LNCAP (cell line): ENCODE data around the gene CTNNAL1.

Source experiments
- CTCF ChIP-seq: fragments of 450-650 bp; IDR thresholded peaks from 2 replicates; pipeline ENCODE4 v1.5.1; 2017; ENCODE audit warnings: mild to moderate bottlenecking

CTNNAL1 gene

GRCh38 chr9:109012876-109013678, at the start of gene CTNNAL1:
Gene CTNNAL1, minus strand, starts transcription at chr9:109013499. Its CDS starts 57 bp downstream, at chr9:109013442.
- TF ChIP-seq CTCF = 0 out of 2 replicates have a peak, but pooled peaks have one; percentile 2

DNA sequence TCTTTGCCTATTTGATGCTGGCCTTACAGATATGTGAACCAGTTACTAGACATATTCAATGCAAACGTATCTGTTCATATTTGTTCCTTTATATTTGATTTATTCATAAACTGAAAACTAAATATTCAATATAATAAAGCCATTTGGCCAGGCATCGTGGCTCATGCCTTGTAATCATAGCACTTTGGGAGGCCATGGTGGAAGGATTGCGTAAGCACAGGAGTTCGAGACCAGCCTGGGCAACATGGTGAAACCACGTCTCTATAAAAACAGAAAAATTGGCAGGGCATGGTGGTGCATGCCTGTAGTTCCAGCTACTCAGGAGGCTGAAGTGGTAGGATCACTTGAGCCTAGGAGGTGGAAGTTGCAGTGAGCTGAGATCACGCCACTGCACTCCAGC, 49.2 kb upstream of the CTNNAL1 start:
- no peak for TF ChIP-seq CTCF

- TF ChIP-seq CTCF = no peak
These were observed 46.9 kb upstream of the CTNNAL1 start for GRCh38 chr9:109060191-109060590.

DNA sequence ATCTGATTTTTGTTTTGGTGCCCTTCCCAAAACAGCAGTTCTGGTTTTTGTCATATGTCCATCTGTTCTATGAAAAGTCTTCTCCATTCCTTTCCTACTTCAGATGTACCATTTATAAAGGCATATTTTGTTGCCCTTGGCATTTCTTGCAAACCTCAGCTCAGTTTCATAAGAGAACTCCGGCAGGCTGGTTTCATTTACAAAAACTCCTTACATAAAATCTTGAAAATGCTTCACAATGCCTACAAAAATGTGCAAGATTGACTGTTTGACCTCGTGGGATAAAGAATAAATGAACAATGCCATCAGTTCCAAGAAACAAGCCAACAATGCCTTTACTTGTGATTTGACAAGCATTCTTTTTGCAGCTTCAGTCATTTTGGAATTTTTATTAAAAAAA, 39.1 kb upstream of the CTNNAL1 start:
- no peak for TF ChIP-seq CTCF

DNA sequence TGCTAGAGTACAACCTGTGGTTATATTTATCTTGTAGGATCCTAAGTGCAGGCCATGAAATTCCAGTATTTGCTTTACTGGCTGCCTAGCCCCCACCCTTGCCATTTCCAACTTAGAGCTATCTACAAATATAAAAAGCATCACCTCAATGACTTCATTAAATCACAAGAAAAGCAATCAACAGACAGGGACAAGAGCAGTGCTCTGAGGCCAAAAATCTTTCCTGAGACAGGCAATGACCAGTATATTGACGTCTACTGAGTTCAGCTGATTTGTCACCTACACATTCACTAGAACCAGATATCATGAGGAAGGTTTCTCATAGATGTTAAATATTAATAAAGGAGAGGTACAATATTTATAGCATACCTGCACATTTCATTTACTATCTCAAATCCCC, 38.4 kb upstream of the CTNNAL1 start:
- no peak for TF ChIP-seq CTCF

GRCh38 chr9:109050444-109050843, 37.1 kb upstream of the CTNNAL1 start:
- TF ChIP-seq CTCF = no peak

GRCh38 chr9:109048822-109049221, 35.5 kb upstream of the CTNNAL1 start:
- no peak for TF ChIP-seq CTCF
